GM11168 (cell line): ENCODE data around the gene HDAC3.

Experiments
- in situ Hi-C: fragments of 300-500 bp; cut with MboI; formaldehyde crosslinking; loops from one replicate; pipeline ENCODE4 v1.12.0; 2022; ENCODE audit warnings: low sequenced_read_pairs; ENCODE audit not compliant: unreplicated experiment

The HDAC3 gene

DNA sequence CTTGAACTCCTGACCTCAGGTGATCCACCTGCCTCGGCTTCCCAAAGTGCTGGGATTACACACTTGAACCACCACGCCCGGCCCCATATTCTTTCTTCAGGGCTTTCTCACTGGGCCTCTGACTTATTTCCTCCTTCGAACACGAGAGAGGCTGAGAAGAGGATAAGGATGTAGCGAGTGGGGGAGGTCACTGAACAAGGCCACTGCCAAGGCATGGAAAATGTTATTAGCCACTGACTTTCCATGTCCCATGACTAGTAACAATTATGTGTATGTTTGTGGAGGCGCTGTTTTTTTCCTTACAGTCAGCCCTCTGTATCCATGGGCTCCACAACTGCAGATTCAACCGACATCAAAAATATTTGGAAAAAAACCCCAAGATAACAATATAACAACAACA, 26.9 kb upstream of the HDAC3 start:
- in situ Hi-C loops: no loop called here

DNA sequence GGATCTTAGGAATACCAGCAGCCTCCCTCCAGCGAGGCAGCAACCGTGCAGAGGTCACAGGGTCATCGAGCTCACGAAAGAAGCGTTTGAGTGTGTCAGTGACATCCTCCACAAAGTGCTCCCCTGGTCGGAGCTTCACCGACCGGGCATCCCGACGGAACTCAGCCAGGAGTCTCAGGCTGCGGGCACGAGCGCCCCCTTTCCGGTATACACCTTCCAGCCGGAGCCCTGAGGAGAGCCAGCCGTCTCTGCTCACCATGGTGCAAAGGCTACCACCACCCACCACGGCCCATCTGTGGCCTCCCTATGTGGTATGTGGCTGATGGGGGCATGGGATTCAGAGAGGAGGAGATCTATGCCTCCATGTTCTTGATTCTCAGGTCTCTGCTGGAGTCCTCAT, 25.4 kb upstream of the HDAC3 start:
- in situ Hi-C loops: no loop called here

DNA sequence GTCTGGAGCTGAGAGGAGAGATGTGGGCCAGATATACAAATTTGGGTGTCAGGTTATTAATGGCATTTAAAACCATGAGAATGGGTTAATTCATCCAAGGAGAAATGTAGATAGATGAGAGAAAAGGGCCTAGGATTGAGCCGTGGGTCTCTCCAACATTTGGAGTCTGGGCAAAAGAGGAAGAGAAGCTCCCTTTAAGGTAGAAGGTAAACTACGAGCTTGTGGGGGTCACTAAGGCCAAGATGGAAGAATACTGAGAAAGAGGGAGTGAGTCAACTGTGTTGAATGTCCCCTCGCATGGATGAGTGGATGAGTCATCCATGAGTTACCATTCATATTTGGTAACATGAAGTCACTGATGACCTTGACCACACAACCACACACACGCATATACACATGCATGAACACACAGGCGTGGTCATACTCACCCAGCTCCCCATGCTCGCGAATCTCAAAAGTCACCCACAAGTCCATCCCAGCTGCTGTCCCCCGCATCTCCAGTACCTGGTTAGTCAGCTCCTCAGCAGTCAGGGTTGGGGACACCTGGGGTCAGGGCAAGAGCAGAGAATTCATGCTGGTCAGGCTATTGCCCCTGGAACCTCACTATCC, 21.4 kb upstream of the HDAC3 start:
- in situ Hi-C loops: no loop called here

DNA sequence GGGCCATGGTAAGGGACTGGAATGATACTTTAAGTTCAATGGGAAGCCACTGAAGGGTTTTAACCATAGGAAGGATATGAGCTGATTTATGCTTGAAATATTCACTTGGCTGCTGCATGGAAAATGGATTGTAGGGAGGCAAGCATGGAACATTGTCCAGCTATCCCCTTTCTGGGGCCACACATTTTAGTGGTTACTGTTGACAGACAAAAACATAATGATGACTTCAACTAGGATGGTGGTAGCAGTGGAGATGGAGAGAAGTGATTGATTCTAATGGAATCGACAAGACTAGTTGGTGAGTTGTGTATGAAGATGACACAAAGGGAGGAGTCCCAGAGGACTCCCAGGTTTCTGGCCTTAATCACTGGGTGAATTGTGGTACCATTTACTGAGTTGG, 20.8 kb upstream of the HDAC3 start:
- in situ Hi-C loops: no loop called here

DNA sequence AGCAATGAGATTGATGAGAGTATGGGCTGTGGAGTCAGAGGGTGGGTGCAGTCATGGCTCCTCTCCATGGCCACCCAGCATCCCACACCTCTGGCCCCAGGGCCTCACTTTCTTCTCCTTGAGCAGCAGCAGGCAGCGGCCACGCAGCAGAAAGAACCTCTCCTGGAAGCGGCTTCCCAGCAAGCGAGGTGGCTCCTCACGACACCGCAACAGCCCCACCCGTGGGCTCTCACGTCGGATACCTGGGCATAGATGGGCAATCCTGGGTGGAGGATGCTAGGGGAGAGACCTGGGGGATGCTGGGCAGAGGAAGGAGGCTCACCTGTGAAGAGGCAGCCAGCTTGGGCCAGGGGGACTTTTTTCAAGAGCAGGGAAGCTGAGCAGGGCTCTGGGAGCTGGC, 19.7 kb upstream of the HDAC3 start:
- in situ Hi-C loops: no loop called here

DNA sequence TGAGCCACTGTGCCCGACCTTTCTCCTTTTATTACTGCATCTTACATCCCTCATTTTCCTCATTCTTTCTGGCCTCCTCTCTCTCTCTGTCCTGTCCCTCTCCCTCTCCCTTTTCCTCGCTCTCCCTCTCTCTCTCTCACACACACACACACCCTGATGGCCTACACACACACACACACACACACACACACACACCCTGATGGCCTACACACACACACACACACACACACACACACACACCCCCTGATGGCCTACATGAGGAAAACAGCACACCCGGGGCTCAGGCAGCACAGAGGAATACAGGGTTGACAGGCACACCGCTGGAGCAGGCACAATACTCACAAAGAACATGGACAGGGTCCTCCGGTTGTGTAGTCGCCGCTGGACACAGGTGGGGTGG, 18.4 kb upstream of the HDAC3 start:
- in situ Hi-C loops: no loop called here

DNA sequence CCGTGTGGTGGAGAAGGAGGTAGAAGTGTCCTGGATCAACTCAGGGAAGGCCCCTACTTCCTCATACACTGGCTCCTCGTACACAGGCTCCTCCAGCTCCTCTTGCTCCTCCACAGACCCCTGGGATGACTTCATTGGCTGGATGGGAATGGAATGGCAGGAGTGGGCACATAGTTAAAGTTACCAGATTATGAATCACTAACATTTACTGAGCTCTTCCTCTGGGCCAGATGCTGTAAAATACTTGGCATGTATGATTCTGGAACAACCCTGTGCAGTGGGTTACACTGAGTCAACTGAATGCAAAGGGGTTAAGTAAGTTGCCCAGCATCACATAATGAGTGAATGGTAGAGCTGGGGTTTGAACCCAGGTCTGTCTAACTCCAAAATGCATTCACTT, 17.6 kb upstream of the HDAC3 start:
- in situ Hi-C loops: no loop called here

DNA sequence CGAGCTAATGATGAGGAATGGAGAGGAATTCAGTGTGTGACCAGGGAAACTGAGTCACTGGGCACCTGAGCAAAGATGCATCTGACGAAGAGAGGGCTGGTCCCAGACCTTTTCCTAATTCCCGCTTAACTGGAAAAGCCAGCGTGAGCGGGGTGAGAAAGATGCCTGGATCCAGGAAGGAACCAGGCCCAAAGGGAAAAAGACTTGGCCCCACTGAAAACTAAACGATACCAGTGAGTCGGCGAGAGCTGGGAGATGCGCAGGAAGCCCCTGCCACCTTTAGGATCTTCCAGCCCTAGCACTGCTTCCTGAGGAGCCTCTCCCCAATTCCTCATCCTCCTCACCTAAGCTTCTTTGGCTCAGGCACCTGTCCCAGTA, 15.1 kb upstream of the HDAC3 start:
- in situ Hi-C loops: no loop called here

DNA sequence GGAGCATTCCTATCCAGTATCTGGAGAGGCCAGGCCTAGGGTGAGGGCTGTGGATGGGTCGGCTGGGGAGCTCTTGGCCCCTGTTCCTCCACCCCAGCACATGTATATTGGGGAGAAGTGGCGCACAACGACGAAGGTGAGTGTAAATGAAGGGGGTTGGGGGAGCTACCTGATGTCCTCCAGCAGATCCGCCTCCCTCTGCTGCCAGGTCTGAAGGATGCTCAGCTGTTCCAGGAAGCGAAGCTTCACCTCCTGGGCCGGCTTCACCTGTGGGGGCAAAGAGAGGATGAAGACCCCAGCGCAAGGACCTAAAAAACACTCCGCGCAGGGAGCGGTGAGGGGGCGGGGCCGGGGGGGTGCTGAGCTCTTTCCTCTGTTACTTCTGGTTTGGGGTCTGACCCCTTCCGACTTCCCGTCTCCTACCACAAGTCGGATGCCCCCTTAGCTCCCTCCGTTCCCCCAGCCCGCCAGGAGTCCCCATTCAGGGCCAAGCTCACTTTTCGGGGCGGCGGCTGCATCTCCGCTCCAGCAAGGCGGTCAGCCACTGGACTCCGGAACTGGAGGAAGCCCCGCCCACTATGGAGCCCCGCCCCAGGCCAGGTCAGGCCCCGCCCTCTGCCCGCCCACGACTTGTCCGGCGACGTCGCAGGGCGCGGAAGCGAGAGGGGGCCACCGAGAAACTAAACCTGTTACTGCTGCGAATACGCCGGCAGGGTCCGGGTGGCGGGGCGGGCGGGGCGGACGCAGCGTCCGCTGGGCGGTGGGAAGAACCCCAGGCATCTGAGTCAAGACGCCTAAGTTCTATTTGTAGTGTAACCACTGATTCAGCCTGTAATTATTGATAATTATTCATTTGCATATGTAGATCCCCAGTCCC, 14.4 kb upstream of the HDAC3 start, which contains the start of gene FCHSD1:
Gene FCHSD1 (minus strand): TSS at position 568 of the 877 bp plus-strand sequence. CDS start 50 bp downstream, at position 518.
- in situ Hi-C loops: no loop called here

DNA sequence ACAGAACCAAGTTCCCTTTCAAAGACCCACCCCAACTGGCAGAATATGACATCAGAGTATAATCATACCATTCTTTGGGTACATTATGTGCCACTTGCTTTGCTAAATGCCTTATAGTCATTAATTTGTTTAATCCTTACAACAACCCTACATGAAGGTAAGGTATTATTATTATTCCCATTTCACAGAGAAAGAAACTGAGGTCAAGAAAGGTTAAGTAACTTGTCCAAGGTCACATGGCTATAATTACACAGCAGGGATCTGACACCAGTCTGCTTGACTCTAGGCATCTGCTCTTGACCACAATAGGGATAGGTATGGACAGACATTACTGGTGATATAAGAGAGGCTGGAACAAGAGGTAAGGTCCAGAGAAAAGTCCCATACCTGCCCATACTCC, 13.3 kb upstream of the HDAC3 start:
- in situ Hi-C loops: no loop called here

DNA sequence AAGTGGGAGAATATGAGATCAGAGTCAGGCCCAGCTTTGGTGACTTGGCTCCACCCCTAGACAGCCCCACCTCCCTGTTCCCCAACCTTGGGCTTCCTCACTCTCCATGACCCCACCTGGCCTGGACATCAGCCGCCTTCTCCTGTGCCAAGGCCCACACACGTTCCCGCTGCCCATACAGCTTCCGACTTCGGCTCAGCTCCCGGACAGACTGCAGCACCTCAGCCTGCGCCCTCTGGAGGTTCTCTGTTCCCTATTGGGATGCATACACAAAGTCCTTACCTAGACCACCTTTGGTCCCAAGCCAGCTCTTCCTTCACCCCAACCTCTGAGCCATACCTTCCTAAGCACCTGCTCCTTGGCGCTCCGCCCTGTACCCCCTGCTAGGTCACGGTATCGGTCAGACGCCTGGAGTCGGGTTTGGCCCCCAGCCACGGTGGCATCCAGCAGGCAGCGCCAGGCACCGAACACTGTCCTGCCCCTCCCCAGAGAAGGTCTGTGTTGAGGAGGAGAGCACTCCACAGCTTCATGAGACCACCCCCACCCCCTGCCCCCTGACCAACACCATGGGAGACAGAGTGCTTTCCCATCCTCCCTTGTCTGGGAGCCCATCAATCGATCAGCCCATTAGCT, 12.5 kb upstream of the HDAC3 start:
- in situ Hi-C loops: no loop called here

DNA sequence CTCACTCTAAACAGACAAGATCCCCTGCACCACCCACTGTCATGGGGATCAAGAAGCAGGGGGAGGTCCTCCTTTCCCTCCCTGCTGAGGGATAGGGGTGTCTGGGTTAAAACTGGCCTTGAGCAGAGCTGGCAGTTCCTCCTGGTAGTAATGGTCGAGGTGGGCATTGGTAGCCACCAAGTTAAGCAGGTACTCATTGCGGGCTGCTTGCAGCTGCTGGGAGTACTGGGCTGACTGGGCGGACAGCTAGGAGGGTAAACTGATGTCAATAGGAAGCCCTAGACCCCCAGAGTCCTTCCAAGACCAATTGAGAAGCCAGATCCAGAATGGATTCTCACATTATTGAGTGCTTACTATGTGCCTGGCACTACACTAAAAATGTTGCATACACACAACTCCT, 11.2 kb upstream of the HDAC3 start:
- in situ Hi-C loops: no loop called here

DNA sequence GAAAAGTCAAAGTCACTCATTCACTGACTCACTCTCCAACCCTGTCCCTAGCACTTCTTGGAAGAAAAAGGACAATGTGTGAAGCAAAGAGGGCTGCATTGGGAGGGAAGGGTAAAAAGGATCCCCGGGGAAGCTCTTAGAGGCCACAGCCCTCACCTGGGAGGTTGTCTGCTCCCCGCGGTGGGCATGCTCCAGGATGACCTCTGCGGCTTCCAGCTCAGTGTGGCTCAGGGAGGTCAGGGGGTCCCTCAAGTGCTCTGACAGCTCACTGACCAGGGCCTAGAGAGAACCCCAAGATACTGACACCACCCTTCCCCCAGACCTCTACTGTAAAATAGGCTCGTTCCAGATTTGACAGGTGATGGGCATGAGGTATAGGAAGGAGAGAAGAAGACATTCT, 10.6 kb upstream of the HDAC3 start:
- in situ Hi-C loops: no loop called here

DNA sequence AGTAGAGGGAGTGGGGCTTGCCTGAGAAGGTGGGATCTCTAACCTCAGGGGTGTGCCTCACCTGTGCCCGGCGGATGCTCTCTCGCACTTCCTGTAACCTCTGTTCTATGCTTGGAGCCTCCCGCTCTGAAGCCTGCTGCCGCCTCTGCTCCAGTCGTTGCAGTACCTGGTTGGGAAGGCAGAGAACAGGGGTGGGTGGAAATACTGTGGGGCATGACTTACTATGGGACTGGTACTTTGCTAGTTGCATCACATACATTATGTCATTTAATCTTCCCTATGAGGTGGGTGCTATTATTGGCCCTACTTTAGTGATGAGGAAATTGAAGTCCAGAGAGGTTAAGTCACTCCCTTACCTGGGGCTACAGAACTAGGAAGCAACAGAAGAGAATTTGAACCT, 9.4 kb upstream of the HDAC3 start:
- in situ Hi-C loops: no loop called here

DNA sequence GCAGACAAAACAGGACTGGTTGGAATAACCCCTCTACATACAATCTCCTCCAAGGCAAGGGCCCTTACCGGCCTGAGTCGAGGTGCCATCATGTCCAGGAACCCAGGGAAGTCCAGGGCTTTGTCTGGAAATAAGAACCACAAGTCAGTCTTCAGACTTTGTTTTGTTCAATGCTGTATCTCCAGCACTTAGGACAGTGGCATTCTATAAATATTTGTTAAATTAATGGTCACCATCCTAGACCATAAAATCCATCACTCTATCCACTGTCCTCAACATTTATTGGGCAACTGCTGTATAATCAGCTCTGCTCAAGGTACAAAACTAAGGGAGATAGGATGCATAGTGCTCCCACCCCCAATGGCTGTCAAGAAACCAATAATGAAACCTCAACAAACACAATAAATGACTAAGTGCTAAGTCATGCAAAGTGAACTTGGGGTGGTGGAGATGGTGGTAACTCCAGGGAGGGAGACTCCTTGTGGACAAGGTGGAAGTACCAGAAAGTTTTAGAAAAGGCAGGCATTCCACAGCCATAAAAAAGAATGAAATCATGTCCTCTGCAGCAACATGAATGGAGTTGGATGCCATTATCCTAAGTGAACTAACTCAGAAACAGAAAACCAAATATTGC, 5.1 kb upstream of the HDAC3 start:
- in situ Hi-C loops: no loop called here

DNA sequence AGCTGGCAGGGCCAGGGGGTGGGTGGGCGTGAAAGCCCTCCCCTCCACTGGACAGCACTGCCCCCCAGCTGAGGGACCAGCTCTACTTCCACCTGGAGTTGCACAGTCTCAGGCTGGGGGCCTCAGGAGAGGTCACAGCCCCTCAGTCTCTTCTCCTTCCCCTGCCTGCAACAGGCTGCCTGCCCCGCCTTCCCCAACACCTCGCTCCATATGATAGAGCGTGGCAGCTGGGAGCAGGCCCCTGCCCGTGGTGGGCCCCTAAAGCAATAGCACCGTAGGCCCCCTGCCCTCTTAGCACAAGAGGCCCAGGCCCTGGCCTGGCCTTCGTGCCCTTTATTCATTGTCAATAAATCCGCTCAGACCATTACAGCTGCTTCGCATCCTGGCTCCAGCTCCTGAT, 4.0 kb upstream of the HDAC3 start:
- in situ Hi-C loops: no loop called here

DNA sequence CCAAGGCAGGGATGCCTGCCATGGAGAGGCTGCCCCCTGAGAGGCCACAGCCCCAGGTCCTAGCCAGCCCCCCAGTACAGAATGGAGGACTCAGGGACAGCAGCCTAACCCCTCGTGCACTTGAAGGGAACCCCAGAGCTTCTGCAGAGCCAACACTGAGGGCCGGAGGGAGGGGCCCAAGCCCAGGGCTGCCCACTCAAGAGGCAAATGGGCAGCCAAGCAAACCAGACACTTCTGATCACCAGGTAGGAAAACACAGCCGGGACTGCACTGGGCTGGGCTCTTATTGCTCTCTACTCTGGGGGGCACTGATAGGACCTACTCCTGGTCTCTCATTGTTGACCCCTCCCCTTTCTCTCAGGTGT, 3.4 kb upstream of the HDAC3 start:
- in situ Hi-C loops: no loop called here

DNA sequence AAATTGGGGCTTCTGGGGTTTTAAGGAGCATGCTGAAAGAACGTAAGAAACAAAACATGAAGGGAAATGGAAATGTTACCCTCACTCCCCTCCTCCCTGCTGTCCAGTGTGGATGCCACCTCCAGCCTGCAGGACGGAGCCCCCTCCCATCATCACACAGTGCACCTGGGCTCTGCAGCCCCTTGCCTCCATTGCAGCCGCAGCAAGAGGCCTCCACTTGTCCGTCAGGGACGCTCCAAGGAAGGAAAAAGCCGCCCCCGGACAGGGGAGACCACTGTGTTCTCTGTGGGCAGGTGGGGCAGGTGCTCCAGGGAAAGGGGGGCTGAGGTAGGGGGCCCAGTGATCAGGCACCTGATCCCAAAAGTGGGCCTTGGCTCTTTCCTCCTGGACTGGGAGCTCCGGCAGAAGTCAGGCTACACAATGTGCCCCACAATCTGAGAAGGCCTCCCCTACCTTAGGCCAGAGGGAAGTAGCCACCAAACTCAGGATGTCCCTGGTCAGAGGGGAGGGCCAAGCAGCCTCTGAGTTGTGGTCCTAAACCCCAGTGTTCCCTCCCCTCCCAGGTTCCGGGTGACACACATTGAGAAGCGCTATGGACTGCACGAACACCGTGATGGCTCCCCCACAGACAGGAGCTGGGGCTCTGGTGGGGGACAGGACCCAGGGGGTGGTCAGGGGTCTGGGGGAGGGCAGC, 2.9 kb upstream of the HDAC3 start:
- in situ Hi-C loops: loop anchor here (10.0 kb wide), 1 partner anchor 55 kb away; no protein-coding TSS in a partner anchor

DNA sequence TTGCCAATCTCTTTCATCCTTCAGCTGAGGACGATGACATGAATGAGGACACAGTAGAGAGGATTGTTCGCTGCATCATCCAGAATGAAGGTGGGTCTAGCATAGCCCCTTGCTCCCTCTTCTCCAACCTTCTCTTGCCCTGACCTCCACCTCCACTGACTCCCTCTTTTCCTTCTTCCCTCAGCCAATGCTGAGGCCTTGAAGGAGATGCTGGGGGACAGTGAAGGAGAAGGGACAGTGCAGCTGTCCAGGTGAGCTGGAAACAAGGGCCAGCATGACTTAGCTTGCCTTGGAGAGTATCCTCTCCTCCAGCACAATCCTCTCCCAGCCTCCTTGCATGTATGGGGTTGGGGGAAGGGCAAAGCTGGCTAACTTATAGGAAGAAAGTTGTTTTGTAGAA, 2.1 kb upstream of the HDAC3 start:
- in situ Hi-C loops: loop anchor here (10.0 kb wide), 1 partner anchor 54 kb away; no protein-coding TSS in a partner anchor

DNA sequence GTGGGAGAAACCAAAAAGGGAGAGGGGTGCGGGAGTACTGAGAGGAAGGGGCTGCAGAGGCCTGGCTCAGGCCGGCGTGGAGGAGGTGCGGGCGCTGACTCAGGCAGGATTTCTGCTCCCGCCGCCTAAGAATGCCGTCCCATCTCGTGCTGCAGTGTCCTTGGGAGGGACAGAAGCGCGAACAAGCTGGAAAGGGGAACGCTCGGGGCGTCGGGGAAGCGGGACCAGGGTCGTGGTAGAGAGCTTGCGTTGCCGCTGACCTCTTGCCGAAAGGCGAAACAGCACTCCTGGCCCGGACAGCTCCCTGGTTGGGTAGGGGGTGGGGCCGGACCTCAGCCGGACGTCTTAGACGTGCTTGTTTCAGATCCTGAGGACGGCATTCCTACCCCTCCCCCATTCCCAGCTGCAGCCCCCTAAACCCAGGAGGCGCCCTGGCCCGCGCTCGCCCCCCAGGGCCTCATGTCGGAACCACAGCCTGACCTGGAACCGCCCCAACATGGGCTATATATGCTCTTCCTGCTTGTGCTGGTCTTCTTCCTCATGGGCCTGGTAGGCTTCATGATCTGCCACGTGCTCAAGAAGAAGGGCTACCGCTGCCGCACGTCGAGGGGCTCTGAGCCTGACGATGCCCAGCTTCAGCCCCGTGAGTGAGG, 1.2 kb upstream of the HDAC3 start:
- in situ Hi-C loops: loop anchor here (10.0 kb wide), 1 partner anchor 53 kb away; no protein-coding TSS in a partner anchor
